Measurements from ENCODE around the gene KMT2C.

DNA sequence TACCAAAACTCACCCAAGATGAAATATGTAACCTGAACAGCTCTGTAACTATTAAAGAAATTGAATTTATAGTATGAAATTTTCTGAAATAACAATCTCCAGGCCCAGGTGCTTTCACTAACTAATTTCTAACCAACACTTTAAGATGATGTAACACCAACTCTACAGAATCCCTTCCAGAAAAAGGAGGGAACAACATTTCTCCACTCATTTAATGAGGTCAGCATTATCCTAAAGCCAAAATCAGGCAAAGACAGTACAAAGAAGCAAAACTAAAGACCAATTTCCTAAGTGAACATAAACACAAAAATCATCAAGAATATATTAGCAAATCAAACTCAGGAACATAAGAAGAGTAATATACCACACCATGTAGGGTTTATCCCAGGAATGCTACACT lies 65.5 kb downstream of the KMT2C start:
- TF ChIP-seq, protein P1, sequence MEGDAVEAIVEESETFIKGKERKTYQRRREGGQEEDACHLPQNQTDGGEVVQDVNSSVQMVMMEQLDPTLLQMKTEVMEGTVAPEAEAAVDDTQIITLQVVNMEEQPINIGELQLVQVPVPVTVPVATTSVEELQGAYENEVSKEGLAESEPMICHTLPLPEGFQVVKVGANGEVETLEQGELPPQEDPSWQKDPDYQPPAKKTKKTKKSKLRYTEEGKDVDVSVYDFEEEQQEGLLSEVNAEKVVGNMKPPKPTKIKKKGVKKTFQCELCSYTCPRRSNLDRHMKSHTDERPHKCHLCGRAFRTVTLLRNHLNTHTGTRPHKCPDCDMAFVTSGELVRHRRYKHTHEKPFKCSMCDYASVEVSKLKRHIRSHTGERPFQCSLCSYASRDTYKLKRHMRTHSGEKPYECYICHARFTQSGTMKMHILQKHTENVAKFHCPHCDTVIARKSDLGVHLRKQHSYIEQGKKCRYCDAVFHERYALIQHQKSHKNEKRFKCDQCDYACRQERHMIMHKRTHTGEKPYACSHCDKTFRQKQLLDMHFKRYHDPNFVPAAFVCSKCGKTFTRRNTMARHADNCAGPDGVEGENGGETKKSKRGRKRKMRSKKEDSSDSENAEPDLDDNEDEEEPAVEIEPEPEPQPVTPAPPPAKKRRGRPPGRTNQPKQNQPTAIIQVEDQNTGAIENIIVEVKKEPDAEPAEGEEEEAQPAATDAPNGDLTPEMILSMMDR (IDR thresholded peaks at IDR 0.05 in 4 of 5, conservative IDR thresholded peaks at IDR 0.05 in 1 of 5) = no peak
- no peak for TF ChIP-seq POLR2A (IDR thresholded peaks at IDR 0.05)

Measured in gastrocnemius medialis (tissue), 4 donors.